ENCODE measurements around the gene CMTM8. TPM values are rescaled to one million over a fixed set of nuclear protein-coding genes. Genes with fewer than 3 reads are reported as not detected.
"Not testable (repeated sequence)": the region's sequence is repeated elsewhere in the genome, so short reads cannot be mapped to it uniquely, and the experiment has no call there.

Gene CMTM8, protein sequence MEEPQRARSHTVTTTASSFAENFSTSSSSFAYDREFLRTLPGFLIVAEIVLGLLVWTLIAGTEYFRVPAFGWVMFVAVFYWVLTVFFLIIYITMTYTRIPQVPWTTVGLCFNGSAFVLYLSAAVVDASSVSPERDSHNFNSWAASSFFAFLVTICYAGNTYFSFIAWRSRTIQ
- 3.1 and 6.6 TPM in 2 replicates for total RNA-seq (2014; rRNA removed; shearing (Covaris generic))

DNA sequence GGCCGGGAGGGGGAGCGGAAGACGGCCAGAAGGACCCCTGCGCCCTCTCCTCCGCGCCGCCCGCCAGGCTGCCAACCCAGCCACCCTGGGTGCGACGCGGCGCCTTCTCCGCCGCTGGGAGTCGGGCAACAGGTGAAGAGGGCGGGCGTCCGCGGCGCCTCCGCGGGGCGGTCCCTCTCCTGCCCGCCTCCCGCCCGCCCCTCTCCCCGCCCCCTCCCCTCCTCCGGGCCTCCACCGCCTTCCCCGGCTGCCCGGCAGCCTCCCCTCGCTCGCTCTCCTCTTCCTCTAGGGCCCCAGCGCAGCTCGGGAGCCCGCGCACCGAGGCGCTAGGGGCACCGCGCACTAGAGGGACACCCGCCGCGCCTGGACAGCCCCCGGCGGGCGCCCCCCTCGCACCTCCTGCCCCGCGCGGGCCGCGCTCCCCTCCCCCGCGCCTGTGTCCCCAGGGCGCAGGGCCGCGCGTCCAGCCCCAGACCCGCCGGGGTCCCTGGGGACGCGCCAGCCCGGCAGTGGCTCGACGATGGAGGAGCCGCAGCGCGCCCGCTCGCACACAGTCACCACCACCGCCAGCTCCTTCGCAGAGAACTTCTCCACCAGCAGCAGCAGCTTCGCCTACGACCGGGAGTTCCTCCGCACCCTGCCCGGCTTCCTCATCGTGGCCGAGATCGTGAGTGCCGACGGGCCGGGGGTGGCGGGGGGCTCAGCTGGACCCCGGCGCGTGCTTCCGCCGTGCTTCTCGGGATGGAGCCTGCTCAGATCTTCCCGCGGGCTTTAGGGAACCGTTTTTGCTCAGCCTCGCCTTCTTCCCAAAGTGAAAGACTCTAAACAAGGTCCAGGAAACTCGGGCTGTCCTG lies at the start of gene CMTM8:
Gene CMTM8, plus strand, starts transcription at position 228 of the 854 bp plus-strand sequence. Its CDS starts 293 bp downstream, at position 521.
- in situ Hi-C loops (cut with HindIII; ENCODE audit: low sequenced_read_pairs), result no loop called here
- no peak for DNase-seq (ENCODE audit: low spot score)

DNA sequence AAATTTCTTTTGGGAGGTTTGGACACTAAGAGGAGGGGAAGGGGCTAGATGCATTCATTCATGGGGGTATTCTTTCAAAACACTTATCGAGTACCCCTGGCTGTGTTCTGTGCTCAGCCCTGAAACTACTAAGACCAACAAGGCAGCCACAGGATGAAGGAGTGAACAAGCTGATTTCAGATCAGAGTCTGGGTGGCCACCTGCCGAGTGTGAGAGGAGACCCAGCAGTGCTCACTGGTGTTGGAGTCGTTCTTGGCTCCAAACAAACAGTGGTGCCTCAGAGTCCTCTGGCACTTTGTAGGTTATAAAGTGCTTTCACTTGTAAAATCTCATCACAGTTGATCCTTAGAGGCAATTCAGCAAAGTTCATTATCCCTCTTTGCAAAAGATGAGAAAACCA lies 48.8 kb upstream of the CMTM8 start:
- in situ Hi-C loops (cut with HindIII; ENCODE audit: low sequenced_read_pairs), result no loop called here
- DNase-seq (ENCODE audit: low spot score), result no peak

DNA sequence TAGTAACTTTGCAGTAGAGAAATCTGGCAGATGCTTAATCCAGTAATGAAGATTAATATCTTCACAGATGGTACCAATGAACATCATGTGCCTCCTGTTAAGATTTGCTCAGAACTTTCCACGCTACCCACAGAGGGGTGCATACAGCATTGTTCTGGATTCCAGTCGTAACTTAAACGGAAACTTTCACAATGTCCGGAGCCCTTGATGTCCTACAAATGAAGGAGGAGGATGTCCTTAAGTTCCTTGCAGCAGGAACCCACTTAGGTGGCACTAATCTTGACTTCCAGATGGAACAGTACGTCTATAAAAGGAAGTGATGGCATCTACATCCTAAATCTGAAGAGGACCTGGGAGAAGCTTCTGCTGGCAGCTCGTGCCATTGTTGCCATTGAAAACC lies 47.9 kb upstream of the CMTM8 start:
- in situ Hi-C loops (cut with HindIII; ENCODE audit: low sequenced_read_pairs); DNase-seq (ENCODE audit: low spot score): not testable (repeated sequence)

DNA sequence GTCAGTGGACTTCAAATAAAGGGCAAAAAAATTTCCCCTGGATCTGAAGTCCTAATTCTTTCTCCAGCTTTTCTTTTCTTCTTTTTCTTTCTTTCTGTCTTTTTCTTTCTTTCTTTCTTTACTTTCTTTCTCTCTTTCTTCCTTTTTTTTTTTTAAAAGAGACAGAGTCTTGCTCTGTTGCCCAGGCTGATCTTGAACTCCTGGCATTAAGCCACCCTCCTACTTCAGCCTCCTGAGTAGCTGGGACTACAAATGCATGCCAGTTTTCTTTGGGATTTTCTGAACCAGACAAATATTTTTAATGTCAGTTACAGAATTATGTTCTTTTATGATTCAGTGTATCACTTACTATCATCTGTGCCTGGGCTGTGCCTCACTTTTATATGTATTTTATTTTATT lies 45.4 kb upstream of the CMTM8 start:
- DNase-seq (ENCODE audit: low spot score), result no peak
- in situ Hi-C loops (cut with HindIII; ENCODE audit: low sequenced_read_pairs), result no loop called here

DNA sequence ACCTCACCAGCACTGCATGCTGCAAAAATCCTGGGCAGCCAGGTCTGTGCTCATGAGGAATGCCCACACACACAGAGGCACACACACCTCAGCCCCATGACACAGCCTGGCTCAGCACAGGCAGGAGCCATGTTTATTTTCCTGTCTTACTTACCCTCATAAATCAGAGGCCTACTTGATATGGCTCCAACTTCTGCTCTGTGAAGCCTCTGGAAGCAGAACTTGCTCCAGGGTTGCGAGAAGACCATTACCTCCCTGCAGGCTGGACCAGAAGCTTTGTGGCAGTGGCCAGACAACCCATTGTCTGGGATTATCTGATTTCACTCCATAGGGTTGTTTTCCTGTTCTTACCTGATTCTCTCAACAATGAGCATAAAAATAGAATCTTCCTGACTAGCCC lies 43.8 kb upstream of the CMTM8 start:
- in situ Hi-C loops (cut with HindIII; ENCODE audit: low sequenced_read_pairs), result no loop called here
- no peak for DNase-seq (ENCODE audit: low spot score)

DNA sequence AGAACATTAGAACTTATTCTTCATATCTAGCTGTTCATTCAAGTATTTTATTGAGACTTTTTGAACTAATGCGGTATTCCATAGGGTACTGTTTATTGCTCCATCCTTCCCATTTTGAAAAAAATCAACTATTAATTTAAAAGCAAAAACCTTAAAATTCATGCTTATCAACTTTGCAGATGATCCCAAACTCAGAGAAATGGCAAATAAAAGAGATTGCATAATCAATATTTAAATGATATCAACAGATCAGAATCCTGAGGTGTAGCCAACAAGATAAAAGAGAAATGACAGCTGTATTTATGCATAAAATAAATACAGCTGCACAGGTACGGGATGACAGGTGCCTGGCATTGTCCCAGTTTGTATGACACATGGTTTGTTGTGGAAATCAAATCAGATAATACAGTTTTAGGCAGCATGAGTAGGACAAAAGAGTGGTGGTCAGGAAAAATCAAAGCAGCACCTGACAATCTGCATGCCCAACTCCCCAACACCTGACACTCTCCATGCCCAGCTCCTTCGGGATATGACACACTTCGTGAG lies 42.4 kb upstream of the CMTM8 start:
- no peak for DNase-seq (ENCODE audit: low spot score)
- in situ Hi-C loops (cut with HindIII; ENCODE audit: low sequenced_read_pairs), result no loop called here

DNA sequence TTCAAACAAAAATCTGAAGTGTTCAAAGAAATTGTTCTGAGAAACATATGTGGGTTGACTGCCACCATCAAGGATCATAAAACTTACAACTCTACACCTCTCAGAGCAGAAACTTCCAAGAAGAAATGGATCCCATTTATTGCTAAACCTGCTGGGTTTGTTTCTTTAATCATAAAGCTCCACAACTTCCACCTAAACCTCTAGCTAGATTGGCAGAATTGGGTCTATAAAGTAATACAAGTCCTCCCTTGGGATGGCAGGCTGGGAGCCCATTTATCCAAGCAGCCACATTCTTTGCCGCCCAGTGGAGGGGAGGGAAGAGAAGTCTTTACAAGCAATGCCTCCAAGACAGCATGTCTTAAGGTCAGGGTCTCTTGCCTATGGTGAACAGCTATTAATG lies 40.5 kb upstream of the CMTM8 start:
- in situ Hi-C loops (cut with HindIII; ENCODE audit: low sequenced_read_pairs), result no loop called here

DNA sequence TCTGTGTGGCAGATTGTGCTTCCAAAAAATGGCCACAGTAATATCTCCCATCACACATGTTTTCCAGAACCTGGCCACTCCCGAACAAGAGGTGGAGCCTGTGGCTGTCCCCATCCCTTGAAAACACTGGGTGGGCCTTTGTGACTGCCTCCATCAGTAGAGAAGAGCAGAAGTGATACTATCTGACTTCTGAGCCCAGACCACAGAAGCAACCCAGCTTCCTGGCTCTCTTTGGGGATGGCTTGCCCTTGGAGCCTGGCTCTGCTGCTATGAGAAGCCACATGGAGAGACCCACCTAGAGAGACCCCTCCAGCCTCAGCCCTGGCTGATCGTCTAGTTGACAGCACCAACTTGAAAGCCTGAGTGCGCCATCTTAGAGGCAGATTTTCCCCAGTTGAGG lies 39.8 kb upstream of the CMTM8 start:
- no peak for DNase-seq (ENCODE audit: low spot score)
- in situ Hi-C loops (cut with HindIII; ENCODE audit: low sequenced_read_pairs), result no loop called here

More for the DNA sequence above, 40.5 kb upstream of the CMTM8 start:
- no peak for DNase-seq (ENCODE audit: low spot score)

DNA sequence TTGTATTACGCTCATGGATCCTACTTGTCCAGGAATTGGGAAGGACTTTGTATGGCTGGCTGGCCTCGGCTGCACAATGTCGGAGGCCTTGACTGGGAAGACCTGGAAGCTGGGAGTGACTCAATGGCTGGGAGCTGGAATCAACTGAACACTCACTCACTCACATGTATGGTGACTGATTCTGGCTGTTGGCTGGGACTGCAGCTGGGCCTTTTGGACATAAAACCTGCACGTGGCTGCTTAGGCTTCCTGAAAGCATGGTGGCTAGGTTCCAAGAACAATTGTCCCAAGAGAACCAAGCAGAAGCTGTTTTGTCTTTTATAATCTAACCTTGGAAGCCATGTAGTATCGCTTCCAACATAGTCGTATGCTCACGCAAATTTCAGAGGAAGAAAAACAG lies 38.0 kb upstream of the CMTM8 start:
- in situ Hi-C loops (cut with HindIII; ENCODE audit: low sequenced_read_pairs), result no loop called here

DNA sequence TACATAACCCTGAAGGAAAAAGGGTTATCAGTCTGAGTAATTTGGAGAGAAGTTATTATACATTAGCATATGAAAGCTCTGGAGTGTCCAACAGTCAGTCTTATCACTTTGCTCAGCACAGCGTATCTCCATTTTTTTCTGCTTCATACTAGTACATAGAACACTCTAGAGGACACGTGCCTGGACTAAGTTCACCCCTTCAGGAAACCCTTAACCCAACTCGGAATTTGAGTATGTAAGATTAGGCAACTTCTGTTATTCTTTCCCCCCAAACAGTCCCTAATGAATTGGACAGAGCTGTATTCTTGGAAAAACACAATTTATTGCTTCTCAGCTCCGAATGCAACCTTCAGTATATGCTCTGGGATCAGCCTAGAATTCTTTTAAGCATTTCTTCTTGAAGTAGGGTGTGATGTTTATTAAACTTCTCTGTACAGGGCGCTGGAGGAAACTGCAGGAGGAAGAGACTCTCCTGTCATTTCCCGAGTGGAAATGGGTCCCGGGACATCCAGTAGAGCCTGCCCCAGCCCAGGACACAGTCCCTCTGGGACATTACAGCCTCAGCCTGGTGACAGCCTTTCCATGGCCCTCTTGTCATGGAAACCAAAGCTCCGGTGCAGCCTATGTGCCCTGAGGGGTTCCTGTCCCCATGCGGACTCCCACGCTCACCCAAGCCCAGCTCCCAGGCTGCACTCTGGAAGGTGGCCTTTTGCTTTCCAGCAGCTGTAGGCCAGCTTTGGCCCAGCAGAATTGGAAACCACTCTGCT lies 37.3 kb upstream of the CMTM8 start:
- in situ Hi-C loops (cut with HindIII; ENCODE audit: low sequenced_read_pairs), result no loop called here
- DNase-seq (ENCODE audit: low spot score), result no peak

More for the DNA sequence above, 38.0 kb upstream of the CMTM8 start:
- DNase-seq (ENCODE audit: low spot score), result no peak

DNA sequence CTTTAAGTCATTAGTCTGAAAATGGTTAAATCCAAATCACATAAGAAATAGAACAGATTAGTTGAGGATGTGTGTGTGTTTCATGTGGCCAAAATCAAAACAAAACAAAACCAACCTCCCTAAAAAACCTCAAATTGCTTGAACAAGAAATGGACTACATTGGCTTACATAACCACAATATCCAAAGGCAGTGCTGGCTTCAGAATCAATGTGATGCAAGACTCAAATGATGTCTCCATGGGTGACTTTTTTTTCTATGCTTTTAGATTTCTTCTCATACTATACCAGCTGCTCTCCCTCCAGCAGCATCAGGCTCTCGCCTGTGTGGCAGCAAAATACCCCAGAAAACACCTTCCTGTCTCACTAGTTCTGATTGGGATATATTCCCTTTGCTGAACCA lies 36.0 kb upstream of the CMTM8 start:
- in situ Hi-C loops (cut with HindIII; ENCODE audit: low sequenced_read_pairs), result no loop called here
- DNase-seq (ENCODE audit: low spot score), result no peak

DNA sequence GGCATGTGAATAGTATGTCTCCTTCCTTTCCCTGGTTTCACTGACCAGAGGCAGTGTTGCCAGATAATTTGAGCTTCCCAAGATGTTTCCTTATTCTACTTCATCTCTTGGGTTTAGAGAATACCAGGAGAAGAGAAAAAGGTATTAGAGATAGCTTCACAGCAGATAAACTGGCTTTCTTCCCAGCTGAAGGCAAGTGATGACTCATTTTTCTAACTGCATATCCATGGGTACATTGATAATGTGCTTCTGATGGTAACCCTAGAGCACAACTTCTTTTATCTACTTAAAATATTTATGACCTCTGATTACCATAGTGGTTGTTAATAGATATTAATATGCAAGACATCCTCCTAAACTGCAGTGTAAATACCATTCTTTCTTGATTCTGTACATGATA lies 34.6 kb upstream of the CMTM8 start:
- in situ Hi-C loops (cut with HindIII; ENCODE audit: low sequenced_read_pairs), result no loop called here
- no peak for DNase-seq (ENCODE audit: low spot score)

DNA sequence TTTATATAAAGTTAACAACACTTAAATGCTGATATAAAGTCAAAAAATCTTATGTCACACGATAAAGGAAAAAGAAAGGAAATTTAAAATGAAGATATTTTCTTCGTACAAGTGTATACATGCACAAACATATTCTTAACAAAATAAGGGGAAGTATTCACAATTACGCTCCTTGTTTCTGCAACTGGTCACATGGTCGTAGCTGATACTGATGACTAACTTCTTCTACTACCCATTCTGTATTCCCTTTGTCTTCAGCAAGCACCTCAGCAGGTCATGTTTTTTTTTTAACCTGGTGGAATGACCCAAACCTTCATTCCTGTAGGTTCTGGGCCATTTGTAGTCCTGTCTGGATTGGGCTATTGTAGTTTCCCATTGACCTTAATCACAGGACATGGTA lies 30.0 kb upstream of the CMTM8 start:
- DNase-seq (ENCODE audit: low spot score), result no peak
- in situ Hi-C loops (cut with HindIII; ENCODE audit: low sequenced_read_pairs), result no loop called here

DNA sequence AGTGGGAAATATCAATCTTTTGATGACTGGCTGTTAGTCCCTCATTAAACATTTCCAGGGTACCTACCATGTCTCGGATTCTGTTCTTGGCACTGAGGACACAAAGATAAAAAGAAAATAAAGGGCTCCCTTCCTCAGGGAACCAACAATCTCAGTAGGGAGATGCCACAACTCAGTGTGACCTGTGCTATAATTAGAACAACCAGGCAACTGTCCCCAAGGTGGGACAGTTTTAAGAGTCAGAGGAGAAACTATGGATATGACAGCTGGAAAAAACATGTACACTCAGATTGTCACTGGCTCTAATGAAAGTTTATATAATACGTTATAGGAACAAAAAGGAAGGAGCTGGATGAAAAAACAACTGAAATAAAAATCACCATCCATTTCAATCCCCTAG lies 23.3 kb upstream of the CMTM8 start:
- in situ Hi-C loops (cut with HindIII; ENCODE audit: low sequenced_read_pairs), result no loop called here
- no peak for DNase-seq (ENCODE audit: low spot score)

DNA sequence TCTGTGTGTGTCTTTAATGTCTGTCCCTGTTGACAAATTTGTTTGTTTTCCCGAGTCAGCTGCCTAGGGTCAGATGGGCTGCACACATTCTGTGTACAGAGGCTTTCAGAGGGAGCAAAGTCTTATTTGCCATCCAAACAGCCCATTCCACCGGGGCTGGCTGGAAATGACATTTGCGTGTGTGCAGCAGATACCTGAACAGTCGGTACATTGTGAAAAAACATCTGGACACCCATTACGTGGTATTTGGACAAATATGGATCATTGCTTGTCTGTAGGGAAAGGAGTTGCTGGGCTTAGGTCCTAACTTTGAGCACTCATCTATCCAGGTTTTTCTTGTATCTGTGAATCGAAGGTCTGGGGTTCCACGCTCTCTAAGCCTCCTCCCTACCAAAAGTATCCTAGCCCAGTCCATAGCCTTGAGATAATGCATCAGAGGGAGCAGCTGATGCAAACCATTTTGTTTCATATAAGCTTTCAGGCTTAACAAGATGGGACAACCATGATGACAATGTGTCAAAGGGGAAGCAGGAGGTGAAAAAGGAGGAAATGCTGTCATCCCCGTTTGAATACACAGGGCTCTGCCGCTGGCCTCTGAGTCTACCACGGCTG lies 22.2 kb upstream of the CMTM8 start:
- in situ Hi-C loops (cut with HindIII; ENCODE audit: low sequenced_read_pairs), result no loop called here
- DNase-seq (ENCODE audit: low spot score), result no peak

DNA sequence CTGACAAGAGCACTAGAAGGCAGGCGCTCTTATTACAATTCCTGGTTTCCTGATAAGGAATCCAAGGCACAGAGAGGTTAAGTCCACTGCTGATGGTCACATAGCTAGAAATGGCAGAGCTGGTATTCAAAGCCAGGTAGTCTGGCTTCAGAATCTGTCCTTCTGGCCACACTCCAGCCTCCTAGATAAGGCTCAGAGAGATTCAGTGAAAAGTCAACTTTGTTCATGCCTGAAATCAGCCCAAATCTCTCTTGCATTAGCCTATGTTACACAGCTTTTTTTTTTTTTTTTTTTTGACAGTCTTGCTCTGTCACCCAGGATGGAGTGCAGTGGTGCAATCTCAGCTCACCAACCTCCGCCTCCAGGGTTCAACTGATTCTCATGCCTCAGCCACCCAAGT lies 21.1 kb upstream of the CMTM8 start:
- in situ Hi-C loops (cut with HindIII; ENCODE audit: low sequenced_read_pairs), result no loop called here
- DNase-seq (ENCODE audit: low spot score), result no peak

DNA sequence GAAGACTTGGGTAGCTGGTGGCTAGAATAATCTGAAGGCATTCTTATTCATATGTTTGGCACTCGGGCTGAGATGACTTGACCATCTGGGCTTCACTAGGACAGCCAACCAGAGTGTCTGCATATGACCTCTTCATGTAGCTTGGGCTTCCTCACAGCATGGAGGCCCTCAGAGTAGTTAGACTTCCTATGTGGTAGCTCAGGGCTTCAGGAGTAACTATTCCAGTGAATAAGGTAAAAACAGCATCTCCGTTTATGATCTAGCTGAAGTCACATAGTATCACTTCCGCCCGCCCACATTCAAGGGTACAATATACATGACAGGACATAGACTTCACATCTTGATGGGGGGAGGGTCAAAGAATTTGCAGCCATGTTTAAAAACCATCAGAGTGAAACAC lies 18.9 kb upstream of the CMTM8 start:
- in situ Hi-C loops (cut with HindIII; ENCODE audit: low sequenced_read_pairs), result no loop called here
- DNase-seq (ENCODE audit: low spot score), result no peak

DNA sequence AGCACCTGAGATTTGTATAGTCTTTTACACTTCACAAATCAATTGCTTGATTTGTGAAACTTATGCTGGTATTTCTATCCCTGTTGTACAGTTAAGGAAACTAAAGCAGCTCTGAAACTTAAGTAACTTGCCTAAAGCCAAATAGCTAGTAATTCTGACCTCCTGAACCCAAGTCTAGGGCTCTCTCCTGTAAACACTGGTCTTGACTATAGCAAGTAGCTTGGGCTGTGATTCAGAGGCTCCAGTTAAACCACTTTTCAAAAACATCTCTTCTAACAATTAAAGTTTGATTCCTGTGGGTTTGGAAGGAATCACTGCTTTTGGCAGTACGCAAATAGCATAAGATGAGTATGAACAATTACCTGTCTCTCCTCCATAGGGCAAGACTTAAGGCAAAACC lies 18.5 kb upstream of the CMTM8 start:
- in situ Hi-C loops (cut with HindIII; ENCODE audit: low sequenced_read_pairs), result no loop called here
- no peak for DNase-seq (ENCODE audit: low spot score)

DNA sequence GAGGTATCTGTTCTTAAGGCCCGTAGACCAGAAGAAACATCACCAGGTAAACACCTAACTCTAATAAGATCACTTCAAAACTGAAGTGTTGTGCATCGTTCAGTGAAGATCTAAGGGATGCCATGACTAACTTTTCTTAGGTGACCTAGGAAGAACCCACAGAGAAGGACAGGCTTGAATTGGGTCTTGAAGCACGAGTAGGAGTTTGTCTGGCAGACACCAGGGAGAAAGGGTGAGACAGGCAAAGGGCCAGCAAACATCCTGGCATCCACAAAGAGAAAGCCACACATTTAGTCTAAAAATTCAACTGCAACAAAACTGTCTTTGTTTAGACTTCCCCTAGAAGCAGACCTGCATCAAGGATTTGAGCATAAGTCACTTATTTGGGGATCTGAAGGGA lies 15.5 kb upstream of the CMTM8 start:
- DNase-seq (ENCODE audit: low spot score), result no peak
- in situ Hi-C loops (cut with HindIII; ENCODE audit: low sequenced_read_pairs), result no loop called here

Data from G401 (cell line).